Vagina (tissue), 2 donors: ENCODE results near the gene ASPRV1.

Source experiments
- POLR2A ChIP-seq, 2 donors: fragments of 450-650 bp; IDR thresholded peaks; one replicate each; pipeline ENCODE4 v1.6.1; 2017; ENCODE audit warnings: antibody characterized with exemption in 2 of 2, mild to moderate bottlenecking in 2 of 2, moderate library complexity in 2 of 2
- POLR2AphosphoS5 ChIP-seq, 2 donors: sonication (generic); formaldehyde crosslinking; IDR thresholded peaks; one replicate each; pipeline ENCODE4 v1.9.0; 2017; ENCODE audit warnings: antibody characterized with exemption in 2 of 2, mild to moderate bottlenecking in 2 of 2, low read depth in 1 of 2; ENCODE audit not compliant: insufficient read depth in 1 of 2
- TF ChIP-seq, protein P1 (sequence below), 3 experiments: fragments of 450-650 bp in 2 of 3; fragments of 200-600 bp in 1 of 3; sonication (generic) in 1 of 3; IDR thresholded peaks; one replicate each; pipeline ENCODE4 v1.5.1; 2017 to 2019; ENCODE audit warnings: antibody characterized with exemption in 3 of 3, mild to moderate bottlenecking in 2 of 3, moderate library complexity in 2 of 3

DNA sequence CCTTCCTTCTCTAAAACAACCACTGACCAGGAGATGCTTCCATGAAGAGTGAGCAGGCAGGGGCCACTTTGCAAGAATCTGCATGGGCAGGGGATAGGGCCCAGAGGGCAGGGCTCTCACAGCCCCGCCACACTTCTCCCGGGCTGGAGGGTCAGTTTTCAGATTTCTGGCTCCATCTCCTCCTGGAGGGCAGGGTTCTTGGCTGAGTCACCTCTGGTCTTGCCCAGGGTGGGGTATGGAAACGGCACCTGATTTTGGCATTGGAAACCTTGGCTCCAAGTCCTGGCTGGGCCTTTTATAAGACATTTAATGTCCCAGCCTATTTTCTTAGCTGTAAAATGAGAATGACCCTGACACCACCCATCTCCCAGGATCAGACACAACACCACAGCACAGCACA is 27.6 kb upstream of the ASPRV1 start:
- TF ChIP-seq, protein P1, sequence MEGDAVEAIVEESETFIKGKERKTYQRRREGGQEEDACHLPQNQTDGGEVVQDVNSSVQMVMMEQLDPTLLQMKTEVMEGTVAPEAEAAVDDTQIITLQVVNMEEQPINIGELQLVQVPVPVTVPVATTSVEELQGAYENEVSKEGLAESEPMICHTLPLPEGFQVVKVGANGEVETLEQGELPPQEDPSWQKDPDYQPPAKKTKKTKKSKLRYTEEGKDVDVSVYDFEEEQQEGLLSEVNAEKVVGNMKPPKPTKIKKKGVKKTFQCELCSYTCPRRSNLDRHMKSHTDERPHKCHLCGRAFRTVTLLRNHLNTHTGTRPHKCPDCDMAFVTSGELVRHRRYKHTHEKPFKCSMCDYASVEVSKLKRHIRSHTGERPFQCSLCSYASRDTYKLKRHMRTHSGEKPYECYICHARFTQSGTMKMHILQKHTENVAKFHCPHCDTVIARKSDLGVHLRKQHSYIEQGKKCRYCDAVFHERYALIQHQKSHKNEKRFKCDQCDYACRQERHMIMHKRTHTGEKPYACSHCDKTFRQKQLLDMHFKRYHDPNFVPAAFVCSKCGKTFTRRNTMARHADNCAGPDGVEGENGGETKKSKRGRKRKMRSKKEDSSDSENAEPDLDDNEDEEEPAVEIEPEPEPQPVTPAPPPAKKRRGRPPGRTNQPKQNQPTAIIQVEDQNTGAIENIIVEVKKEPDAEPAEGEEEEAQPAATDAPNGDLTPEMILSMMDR (IDR thresholded peaks at IDR 0.05): no peak
- no peak for TF ChIP-seq POLR2A (IDR thresholded peaks at IDR 0.05)
- TF ChIP-seq POLR2AphosphoS5 (IDR thresholded peaks at IDR 0.05; ENCODE audit: insufficient read depth in 1 of 2, low read depth in 1 of 2): no peak
